ENCODE results near the gene COBLL1. TPM values are rescaled to one million over a fixed set of nuclear protein-coding genes. Genes with fewer than 3 reads are reported as not detected.
"Not testable (repeated sequence)": the region's sequence is repeated elsewhere in the genome, so short reads cannot be mapped to it uniquely, and the experiment has no call there.

Gene COBLL1
- total RNA-seq, 1 experiment from 2014 or later, result 47.0 TPM

GRCh38 chr2:164710837-164711765, 130.5 kb downstream of the COBLL1 start:
- H3K27me3 Mint-ChIP-seq (ENCODE audit: insufficient read depth, unreplicated experiment), result no peaks in the 10 kb centered on the region
- peaks cover 13% of the 10 kb centered on the region for H3K36me3 Mint-ChIP-seq (ENCODE audit: insufficient read depth, unreplicated experiment)
- H3K4me1 Mint-ChIP-seq (ENCODE audit: insufficient read depth, unreplicated experiment), result peaks cover 5% of the 10 kb centered on the region
- ChIA-PET CTCF (interaction anchor here (0.6 to 1.0 kb wide), 4 partner anchors 8 to 1391 kb away, joined by 3 to 4 read pairs (median 4); no protein-coding TSS in a partner anchor), POLR2A (interaction anchor here (1.4 kb wide), 1 partner anchor 9 kb away, joined by 5 read pairs; no protein-coding TSS in a partner anchor)
- intact Hi-C loops (cut with micrococcal nuclease), result loop anchor here (10.0 kb wide), 1 partner anchor 1556 kb away; no protein-coding TSS in a partner anchor
- TF ChIP-seq, protein P1, sequence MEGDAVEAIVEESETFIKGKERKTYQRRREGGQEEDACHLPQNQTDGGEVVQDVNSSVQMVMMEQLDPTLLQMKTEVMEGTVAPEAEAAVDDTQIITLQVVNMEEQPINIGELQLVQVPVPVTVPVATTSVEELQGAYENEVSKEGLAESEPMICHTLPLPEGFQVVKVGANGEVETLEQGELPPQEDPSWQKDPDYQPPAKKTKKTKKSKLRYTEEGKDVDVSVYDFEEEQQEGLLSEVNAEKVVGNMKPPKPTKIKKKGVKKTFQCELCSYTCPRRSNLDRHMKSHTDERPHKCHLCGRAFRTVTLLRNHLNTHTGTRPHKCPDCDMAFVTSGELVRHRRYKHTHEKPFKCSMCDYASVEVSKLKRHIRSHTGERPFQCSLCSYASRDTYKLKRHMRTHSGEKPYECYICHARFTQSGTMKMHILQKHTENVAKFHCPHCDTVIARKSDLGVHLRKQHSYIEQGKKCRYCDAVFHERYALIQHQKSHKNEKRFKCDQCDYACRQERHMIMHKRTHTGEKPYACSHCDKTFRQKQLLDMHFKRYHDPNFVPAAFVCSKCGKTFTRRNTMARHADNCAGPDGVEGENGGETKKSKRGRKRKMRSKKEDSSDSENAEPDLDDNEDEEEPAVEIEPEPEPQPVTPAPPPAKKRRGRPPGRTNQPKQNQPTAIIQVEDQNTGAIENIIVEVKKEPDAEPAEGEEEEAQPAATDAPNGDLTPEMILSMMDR (IDR thresholded peaks at IDR 0.05; ENCODE audit: unreplicated experiment), result no peak
- DNase-seq (ENCODE audit: unreplicated experiment), result no peak
- H3K27ac Mint-ChIP-seq (ENCODE audit: low read depth, unreplicated experiment), result no peak overlapping the region
- H3K9me3 Mint-ChIP-seq (ENCODE audit: unreplicated experiment), result no peaks in the 10 kb centered on the region
- H3K4me3 Mint-ChIP-seq (ENCODE audit: unreplicated experiment), result no peak overlapping the region
- no TSS peak for BruUV-seq (replicated peaks)

DNA sequence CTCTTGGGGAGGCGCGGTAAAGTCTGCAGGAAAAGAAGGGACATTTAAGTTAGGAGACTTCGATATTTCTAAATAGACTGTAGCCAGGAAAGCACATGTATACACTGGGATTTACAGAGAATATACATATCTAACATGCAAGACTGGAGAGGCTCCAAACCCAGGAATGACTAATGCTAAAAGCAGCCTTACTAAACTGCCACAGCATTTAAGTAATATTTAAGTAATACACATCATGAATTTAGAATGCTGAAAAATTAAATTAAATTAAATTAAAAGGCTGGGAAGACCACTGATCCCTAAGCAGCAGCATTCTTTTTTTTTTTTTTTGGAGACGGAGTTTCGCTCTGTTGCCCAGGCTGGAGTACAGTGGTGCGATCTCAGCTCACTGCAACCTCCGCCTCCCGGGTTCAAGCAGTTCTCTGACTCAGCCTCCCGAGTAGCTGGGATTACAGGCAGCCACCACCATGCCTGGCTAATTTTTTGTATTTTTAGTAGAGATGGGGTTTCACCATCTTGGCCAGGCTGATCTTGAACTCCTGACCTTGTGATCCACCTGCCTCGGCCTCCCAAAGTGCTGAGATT, 131.3 kb downstream of the COBLL1 start:
- not testable (repeated sequence) for H3K27me3 Mint-ChIP-seq (ENCODE audit: insufficient read depth, unreplicated experiment); H3K4me1 Mint-ChIP-seq (ENCODE audit: insufficient read depth, unreplicated experiment); BruUV-seq (replicated peaks); H3K27ac Mint-ChIP-seq (ENCODE audit: low read depth, unreplicated experiment); H3K4me3 Mint-ChIP-seq (ENCODE audit: unreplicated experiment); H3K9me3 Mint-ChIP-seq (ENCODE audit: unreplicated experiment)
- H3K36me3 Mint-ChIP-seq (ENCODE audit: insufficient read depth, unreplicated experiment), result peaks cover 19% of the 10 kb centered on the region
- ChIA-PET POLR2A (interaction anchor here (1.4 kb wide), 1 partner anchor 10 kb away, joined by 5 read pairs; no protein-coding TSS in a partner anchor), CTCF (interaction anchor here (0.7 to 1.0 kb wide), 3 partner anchors 9 to 149 kb away, joined by 3 to 4 read pairs (median 3); no protein-coding TSS in a partner anchor)
- intact Hi-C loops (cut with micrococcal nuclease), result loop anchor here (10.0 kb wide), 1 partner anchor 1556 kb away; no protein-coding TSS in a partner anchor
- DNase-seq (ENCODE audit: unreplicated experiment), result peak; percentile 50

DNA sequence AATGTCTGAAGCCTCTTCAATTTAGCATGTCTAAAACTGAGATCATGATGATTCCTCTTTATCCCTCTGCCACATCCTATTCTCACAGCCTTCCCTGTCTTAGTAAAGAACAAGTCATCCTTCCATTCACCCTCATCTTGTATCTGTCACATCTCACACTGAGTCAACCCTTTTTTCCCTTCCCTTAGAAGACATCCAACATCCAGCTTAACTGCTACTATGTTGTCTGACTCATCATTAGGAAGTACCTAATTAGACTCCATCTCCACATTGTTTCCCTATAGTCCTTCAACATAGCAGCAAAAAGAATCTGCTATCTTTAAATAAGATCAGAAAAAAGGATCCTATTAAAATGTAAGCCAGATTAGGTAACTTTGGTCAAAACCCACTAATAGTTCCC, 135.1 kb downstream of the COBLL1 start:
- ChIA-PET CTCF (interaction anchor here (2.7 kb wide), 1 partner anchor 10 kb away, joined by 13 read pairs; no protein-coding TSS in a partner anchor), POLR2A (interaction anchor here (0.6 kb wide), 1 partner anchor 1491 kb away, joined by 4 read pairs; no protein-coding TSS in a partner anchor)
- H3K27ac Mint-ChIP-seq (ENCODE audit: low read depth, unreplicated experiment), result no peak overlapping the region
- no TSS peak for BruUV-seq (replicated peaks)
- no peak overlapping the region for H3K4me3 Mint-ChIP-seq (ENCODE audit: unreplicated experiment)
- TF ChIP-seq, protein P1 (IDR thresholded peaks at IDR 0.05; ENCODE audit: unreplicated experiment), result no peak
- H3K27me3 Mint-ChIP-seq (ENCODE audit: insufficient read depth, unreplicated experiment), result no peaks in the 10 kb centered on the region
- intact Hi-C loops (cut with micrococcal nuclease), result no loop called here
- no peaks in the 10 kb centered on the region for H3K9me3 Mint-ChIP-seq (ENCODE audit: unreplicated experiment)
- H3K4me1 Mint-ChIP-seq (ENCODE audit: insufficient read depth, unreplicated experiment), result peaks cover 5% of the 10 kb centered on the region
- H3K36me3 Mint-ChIP-seq (ENCODE audit: insufficient read depth, unreplicated experiment), result peaks cover 41% of the 10 kb centered on the region
- DNase-seq (ENCODE audit: unreplicated experiment), result peak; percentile 18

GRCh38 chr2:164705412-164706167, 136.0 kb downstream of the COBLL1 start:
- ChIA-PET POLR2A (no interaction called here), CTCF (interaction anchor here (0.7 to 3.8 kb wide), 3 partner anchors 11 to 589 kb away, joined by 4 to 19 read pairs (median 12); no protein-coding TSS in a partner anchor)
- intact Hi-C loops (cut with micrococcal nuclease), result no loop called here
- Mint-ChIP-seq H3K27me3 (ENCODE audit: insufficient read depth, unreplicated experiment) (no peaks in the 10 kb centered on the region), H3K27ac (ENCODE audit: low read depth, unreplicated experiment) (no peak overlapping the region), H3K4me3 (ENCODE audit: unreplicated experiment) (no peak overlapping the region), H3K4me1 (ENCODE audit: insufficient read depth, unreplicated experiment) (peaks cover 5% of the 10 kb centered on the region), H3K9me3 (ENCODE audit: unreplicated experiment) (no peaks in the 10 kb centered on the region), H3K36me3 (ENCODE audit: insufficient read depth, unreplicated experiment) (peaks cover 41% of the 10 kb centered on the region)
- no TSS peak for BruUV-seq (replicated peaks)
- TF ChIP-seq, protein P1 (IDR thresholded peaks at IDR 0.05; ENCODE audit: unreplicated experiment), result no peak
- DNase-seq (ENCODE audit: unreplicated experiment), result no peak

Measured in MCF 10A (cell line).